ENCODE data around the gene PDSS1. TPM values are rescaled to one million over a fixed set of nuclear protein-coding genes. Genes with fewer than 3 reads are reported as not detected.
"Not testable (repeated sequence)": the region's sequence is repeated elsewhere in the genome, so short reads cannot be mapped to it uniquely, and the experiment has no call there.

The PDSS1 gene
- total and polyA plus RNA-seq, 2 donors = 30.5 to 31.5 TPM

DNA sequence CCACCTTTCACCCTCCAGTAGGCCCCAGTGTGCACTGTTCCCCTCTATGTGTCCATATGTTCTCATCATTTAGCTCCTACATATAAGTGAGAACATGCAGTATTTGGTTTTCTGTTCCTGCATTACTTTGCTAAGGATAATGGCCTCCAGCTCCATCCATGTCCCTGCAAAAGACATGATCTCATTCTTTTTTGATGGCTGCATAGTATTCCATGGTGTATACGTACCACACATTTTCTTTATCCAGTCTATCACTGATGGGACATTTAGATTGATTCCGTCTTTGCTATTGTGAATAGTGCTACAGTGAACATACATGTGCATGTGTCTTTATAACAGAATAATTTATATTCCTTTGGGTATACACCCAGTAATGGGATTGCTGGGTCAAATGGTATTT, 92.3 kb downstream of the PDSS1 start:
- 99% methylated on average over 2 of the region's 2 CpGs for WGBS

GRCh38 chr10:26790221-26790995, 92.9 kb downstream of the PDSS1 start:
- Histone ChIP-seq H3K4me1 (ENCODE audit: control insufficient read depth in 2 of 2, insufficient read depth in 2 of 2, low read length in 2 of 2) (no peaks in the 10 kb centered on the region), H3K27me3 (ENCODE audit: control insufficient read depth in 2 of 2, insufficient read depth in 1 of 2, low read length in 1 of 2) (no peaks in the 10 kb centered on the region), H3K9me3 (ENCODE audit: control insufficient read depth in 2 of 2, insufficient read depth in 1 of 2, low read length in 1 of 2) (no peaks in the 10 kb centered on the region), H3K36me3 (ENCODE audit: control insufficient read depth in 2 of 2, insufficient read depth in 2 of 2, low read length in 1 of 2) (peaks cover 0 to 3% of the 10 kb centered on the region in 2 donors), H3K27ac (ENCODE audit: low read depth in 1 of 2, low read length in 1 of 2) (no peak overlapping the region), H3K4me3 (ENCODE audit: low read length in 2 of 2) (no peak overlapping the region)
- DNase-seq (ENCODE audit: low read depth in 6 of 9, low spot score in 9 of 9) = no peak
- 95% methylated on average over 4 of the region's 4 CpGs for WGBS

More for the DNA sequence above, 92.3 kb downstream of the PDSS1 start:
- not testable (repeated sequence) for H3K27ac ChIP-seq (ENCODE audit: low read depth in 1 of 2, low read length in 1 of 2); DNase-seq (ENCODE audit: low read depth in 6 of 9, low spot score in 9 of 9); H3K27me3 ChIP-seq (ENCODE audit: control insufficient read depth in 2 of 2, insufficient read depth in 1 of 2, low read length in 1 of 2); H3K4me1 ChIP-seq (ENCODE audit: control insufficient read depth in 2 of 2, insufficient read depth in 2 of 2, low read length in 2 of 2); H3K36me3 ChIP-seq (ENCODE audit: control insufficient read depth in 2 of 2, insufficient read depth in 2 of 2, low read length in 1 of 2); H3K9me3 ChIP-seq (ENCODE audit: control insufficient read depth in 2 of 2, insufficient read depth in 1 of 2, low read length in 1 of 2); H3K4me3 ChIP-seq (ENCODE audit: low read length in 2 of 2)

- no peaks in the 10 kb centered on the region for H3K27me3 ChIP-seq (ENCODE audit: control insufficient read depth in 2 of 2, insufficient read depth in 1 of 2, low read length in 1 of 2)
- H3K36me3 ChIP-seq (ENCODE audit: control insufficient read depth in 2 of 2, insufficient read depth in 2 of 2, low read length in 1 of 2) = no peaks in the 10 kb centered on the region
- WGBS = 77% methylated on average over 2 of the region's 2 CpGs
- no peak for DNase-seq (ENCODE audit: low read depth in 6 of 9, low spot score in 9 of 9)
- peaks cover under 1% of the 10 kb centered on the region in 2 donors for H3K4me1 ChIP-seq (ENCODE audit: control insufficient read depth in 2 of 2, insufficient read depth in 2 of 2, low read length in 2 of 2)
- H3K4me3 ChIP-seq (ENCODE audit: low read length in 2 of 2) = no peak overlapping the region
- no peak overlapping the region for H3K27ac ChIP-seq (ENCODE audit: low read depth in 1 of 2, low read length in 1 of 2)
- peaks cover 0 to 5% of the 10 kb centered on the region in 2 donors for H3K9me3 ChIP-seq (ENCODE audit: control insufficient read depth in 2 of 2, insufficient read depth in 1 of 2, low read length in 1 of 2)
Observed at GRCh38 chr10:26792758-26793495, 95.4 kb downstream of the PDSS1 start.

Other genes with a start within 250 kb of the PDSS1 start
- gene ABI1, start 163.3 kb downstream of the PDSS1 start, total RNA-seq = 62.3 TPM
- 64.5 TPM for gene ABI1, start 163.3 kb downstream of the PDSS1 start, polyA plus RNA-seq

Measured in thymus (tissue), 11 donors.